Choroid plexus epithelial cell (primary cell): ENCODE measurements around the gene HINT1.

ENCODE experiments used
- DNase-seq: peaks from one replicate; pipeline ENCODE4 v3.0.0-alpha.2; 2010; ENCODE audit warnings: low read depth
- H3K4me3 ChIP-seq: 2 replicates; pipeline ENCODE4 v1.5.1; 2011; ENCODE audit warnings: low read depth, mild to moderate bottlenecking, control low read depth, low read length, moderate library complexity
- TF ChIP-seq, protein P1 (sequence below): conservative IDR thresholded peaks from 2 replicates; pipeline ENCODE4 v1.5.1; 2011; ENCODE audit warnings: low read depth, mild to moderate bottlenecking, control low read depth, inconsistent platforms, low read length, moderate library complexity

Gene HINT1

GRCh38 chr5:131209175-131209505, 44.1 kb upstream of the HINT1 start:
- H3K4me3 ChIP-seq: no peak overlapping the region
- DNase-seq: no peak
- TF ChIP-seq, protein P1, sequence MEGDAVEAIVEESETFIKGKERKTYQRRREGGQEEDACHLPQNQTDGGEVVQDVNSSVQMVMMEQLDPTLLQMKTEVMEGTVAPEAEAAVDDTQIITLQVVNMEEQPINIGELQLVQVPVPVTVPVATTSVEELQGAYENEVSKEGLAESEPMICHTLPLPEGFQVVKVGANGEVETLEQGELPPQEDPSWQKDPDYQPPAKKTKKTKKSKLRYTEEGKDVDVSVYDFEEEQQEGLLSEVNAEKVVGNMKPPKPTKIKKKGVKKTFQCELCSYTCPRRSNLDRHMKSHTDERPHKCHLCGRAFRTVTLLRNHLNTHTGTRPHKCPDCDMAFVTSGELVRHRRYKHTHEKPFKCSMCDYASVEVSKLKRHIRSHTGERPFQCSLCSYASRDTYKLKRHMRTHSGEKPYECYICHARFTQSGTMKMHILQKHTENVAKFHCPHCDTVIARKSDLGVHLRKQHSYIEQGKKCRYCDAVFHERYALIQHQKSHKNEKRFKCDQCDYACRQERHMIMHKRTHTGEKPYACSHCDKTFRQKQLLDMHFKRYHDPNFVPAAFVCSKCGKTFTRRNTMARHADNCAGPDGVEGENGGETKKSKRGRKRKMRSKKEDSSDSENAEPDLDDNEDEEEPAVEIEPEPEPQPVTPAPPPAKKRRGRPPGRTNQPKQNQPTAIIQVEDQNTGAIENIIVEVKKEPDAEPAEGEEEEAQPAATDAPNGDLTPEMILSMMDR: no peak

DNA sequence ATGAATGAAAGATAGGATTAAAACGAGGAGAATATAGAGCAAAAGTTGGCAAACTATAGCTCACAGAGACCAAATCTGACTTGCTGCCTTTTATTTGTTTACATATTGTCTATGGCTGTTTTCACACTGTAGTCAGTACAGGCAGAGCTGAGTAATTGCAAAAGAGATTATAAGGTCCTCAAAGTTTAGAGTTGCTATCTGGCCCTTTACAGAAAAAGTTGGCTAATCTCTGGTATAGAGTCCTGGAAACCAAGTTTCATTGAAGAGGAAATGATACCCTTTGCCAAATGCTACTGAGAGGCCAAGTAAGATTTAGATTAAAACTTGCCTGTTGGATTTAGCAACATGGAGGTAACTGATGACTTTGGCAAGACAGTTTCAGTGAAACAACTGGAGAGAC, 41.7 kb upstream of the HINT1 start:
- TF ChIP-seq, protein P1: no peak
- DNase-seq: no peak

GRCh38 chr5:131206061-131206460, 41.0 kb upstream of the HINT1 start:
- TF ChIP-seq, protein P1: no peak

More for the DNA sequence above, 41.7 kb upstream of the HINT1 start:
- H3K4me3 ChIP-seq: no peak overlapping the region

GRCh38 chr5:131204964-131205363, 39.9 kb upstream of the HINT1 start:
- TF ChIP-seq, protein P1: no peak
- no peak overlapping the region for H3K4me3 ChIP-seq
- DNase-seq: no peak

More at GRCh38 chr5:131206061-131206460, 41.0 kb upstream of the HINT1 start:
- DNase-seq: no peak
- no peak overlapping the region for H3K4me3 ChIP-seq

DNA sequence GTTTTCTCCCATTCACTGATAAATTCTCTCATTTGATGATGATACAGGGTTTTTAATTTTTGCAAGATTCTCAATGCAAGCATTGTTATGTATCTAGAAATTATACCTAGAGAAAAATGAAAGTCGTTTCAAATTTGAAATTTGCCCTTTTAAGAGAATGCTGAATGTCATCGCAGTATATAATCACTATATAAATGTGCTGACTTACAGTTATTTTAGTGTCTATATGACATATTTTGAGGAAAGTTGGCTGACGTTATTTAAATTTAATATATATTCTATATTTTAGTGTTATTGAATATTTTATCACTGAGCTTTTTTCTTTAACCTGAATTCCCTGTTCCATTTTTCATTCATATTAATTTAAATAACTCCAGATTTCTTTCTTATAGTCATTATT, 35.5 kb upstream of the HINT1 start:
- H3K4me3 ChIP-seq: no peak overlapping the region
- TF ChIP-seq, protein P1: no peak
- no peak for DNase-seq

- no peak for DNase-seq
- H3K4me3 ChIP-seq: no peak overlapping the region
- TF ChIP-seq, protein P1: no peak
Observed at GRCh38 chr5:131198625-131199024, 33.6 kb upstream of the HINT1 start.

- no peak overlapping the region for H3K4me3 ChIP-seq
- TF ChIP-seq, protein P1: no peak
- DNase-seq: no peak
Observed at GRCh38 chr5:131196331-131196730, 31.3 kb upstream of the HINT1 start.
